Muscle of back (tissue), 10 donors: ENCODE results near the gene FAM209B. TPM values are rescaled to one million over a fixed set of nuclear protein-coding genes. Genes with fewer than 3 reads are reported as not detected.

Source experiments
- polyA plus RNA-seq, 10 donors: library from polyadenylated mRNA; unstranded; fragments of 120-200 nt; gene quantifications; one replicate each; pipeline ENCODE4 v1.2.1, GENCODE V29; 2013; ENCODE audit not compliant: insufficient read length in 10 of 10

FAM209B gene
- polyA plus RNA-seq, 10 donors: 0.18 to 0.49 TPM; not detected in 8

Other genes starting within 250 kb of the FAM209B start
- 10 to 100 TPM; 32.8 to 64.9 (median 43.2) TPM for gene FAM210B, start 174.3 kb upstream of the FAM209B start, polyA plus RNA-seq
- gene AURKA, start 141.0 kb upstream of the FAM209B start, polyA plus RNA-seq: 10 to 100 TPM in 4 of 10 donors, 1 to 10 TPM in 6; 6.6 to 12.0 (median 9.5) TPM
- gene CSTF1, start 140.6 kb upstream of the FAM209B start, polyA plus RNA-seq: 10 to 100 TPM; 24.0 to 31.3 (median 26.9) TPM
- 1 to 10 TPM; 3.7 to 6.9 (median 5.6) TPM for gene CASS4, start 121.0 kb upstream of the FAM209B start, polyA plus RNA-seq
- 100 to 1,000 TPM in 4 of 10 donors, 10 to 100 TPM in 6; 87.8 to 104 (median 98.0) TPM for gene RTF2, start 64.6 kb upstream of the FAM209B start, polyA plus RNA-seq
- gene FAM209A, start 8.5 kb upstream of the FAM209B start, polyA plus RNA-seq: under 1 TPM in 6 of 10 donors, not detected in 4; 0.27 to 0.62 (median 0.40) TPM
- 10 to 100 TPM in 1 of 10 donors, 1 to 10 TPM in 1, under 1 TPM in 5, not detected in 3; 0.07 to 11.7 (median 0.20) TPM for gene TFAP2C, start 96.1 kb downstream of the FAM209B start, polyA plus RNA-seq